KMS-11 (cell line): ENCODE data around the gene POFUT1.
"Not testable (repeated sequence)": the region's sequence is repeated elsewhere in the genome, so short reads cannot be mapped to it uniquely, and the experiment has no call there.

Experiments used
- H2AFZ ChIP-seq: fragments of 200-600 bp; sonication (generic); 2 replicates; pipeline ENCODE4 v1.6.1; 2016; ENCODE audit warnings: antibody characterized with exemption, mixed run types, low read depth
- H3K27ac ChIP-seq: fragments of 200-600 bp; sonication (generic); 2 replicates; pipeline ENCODE4 v1.6.1; 2016; ENCODE audit warnings: mild to moderate bottlenecking, mixed run types
- H3K27me3 ChIP-seq: fragments of 200-600 bp; sonication (generic); 2 replicates; pipeline ENCODE4 v1.6.1; 2017; ENCODE audit warnings: mild to moderate bottlenecking, low read depth, mixed run types, moderate library complexity; ENCODE audit not compliant: insufficient read depth
- H3K36me3 ChIP-seq: fragments of 200-600 bp; sonication (generic); 2 replicates; pipeline ENCODE4 v1.6.1; 2017; ENCODE audit warnings: mild to moderate bottlenecking, mixed run types; ENCODE audit not compliant: insufficient read depth
- H3K4me1 ChIP-seq: fragments of 200-600 bp; sonication (generic); 2 replicates; pipeline ENCODE4 v1.6.1; 2016; ENCODE audit warnings: mild to moderate bottlenecking, low read depth, mixed run types; ENCODE audit not compliant: poor library complexity, severe bottlenecking
- H3K4me2 ChIP-seq: fragments of 200-600 bp; sonication (generic); 2 replicates; pipeline ENCODE4 v1.7.0; 2016; ENCODE audit warnings: mild to moderate bottlenecking, mixed run types
- H3K4me3 ChIP-seq: fragments of 200-600 bp; sonication (generic); IDR thresholded peaks from 2 replicates; pipeline ENCODE4 v1.6.1; 2017; ENCODE audit warnings: low read depth, low read length, mixed read lengths; ENCODE audit not compliant: insufficient read depth
- H3K79me2 ChIP-seq: fragments of 200-600 bp; sonication (generic); 2 replicates; pipeline ENCODE4 v1.6.1; 2016; ENCODE audit warnings: low read depth, mixed run types; ENCODE audit not compliant: insufficient read depth
- H3K9ac ChIP-seq: fragments of 200-600 bp; sonication (generic); 2 replicates; pipeline ENCODE4 v1.6.1; 2016; ENCODE audit warnings: mild to moderate bottlenecking, mixed run types
- H4K20me1 ChIP-seq: fragments of 200-600 bp; sonication (generic); 2 replicates; pipeline ENCODE4 v1.6.1; 2016; ENCODE audit warnings: mild to moderate bottlenecking, mixed run types; ENCODE audit not compliant: insufficient read depth
- TF ChIP-seq, protein P1 (sequence below): fragments of 200-600 bp; sonication (generic); conservative IDR thresholded peaks from 2 replicates; pipeline ENCODE4 v1.6.1; 2017; ENCODE audit warnings: low read depth, mild to moderate bottlenecking, antibody characterized with exemption, low read length, moderate library complexity, mixed read lengths

Gene POFUT1

DNA sequence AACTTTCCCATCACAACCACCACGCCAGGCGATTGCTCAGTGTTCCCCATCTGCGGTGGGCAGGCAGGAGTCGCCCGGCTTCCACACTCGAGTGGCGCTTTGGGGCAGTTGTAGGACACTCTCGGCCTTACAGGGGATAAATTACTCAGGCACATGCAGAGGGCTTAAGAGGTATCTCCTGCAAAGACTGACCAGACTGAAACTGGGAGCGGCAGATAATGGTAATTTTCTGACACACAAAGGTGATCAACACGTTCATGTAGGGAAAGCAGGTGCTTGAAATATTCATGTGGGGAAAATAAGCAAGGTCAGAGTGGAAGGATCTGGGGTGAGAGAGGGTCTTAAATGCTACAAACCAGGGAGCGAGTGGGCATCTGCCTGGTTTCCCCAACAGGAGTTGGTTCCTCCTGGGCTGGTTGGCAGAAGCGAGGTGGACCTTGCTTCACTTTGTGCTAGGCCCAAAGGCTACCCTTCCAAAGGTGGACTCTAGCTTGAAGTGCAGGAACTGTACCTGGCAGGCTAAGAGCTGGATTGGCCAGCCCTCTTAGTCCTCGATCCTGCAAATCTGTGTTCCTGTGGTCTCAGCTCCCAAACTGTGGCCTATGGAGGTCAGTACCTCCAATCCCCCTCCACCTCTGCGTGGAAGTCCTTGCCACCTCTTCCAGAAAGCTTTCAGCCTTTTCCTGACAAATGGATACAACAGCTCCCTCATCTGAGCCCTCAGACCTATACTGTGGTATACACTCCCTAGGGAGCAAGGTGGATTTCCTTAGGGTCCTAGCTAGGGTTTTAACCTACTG, 16.9 kb upstream of the POFUT1 start:
- no peaks in the 10 kb centered on the region for H4K20me1 ChIP-seq
- H3K4me2 ChIP-seq: no peak overlapping the region
- no peak overlapping the region for H3K4me3 ChIP-seq
- no peak overlapping the region for H3K9ac ChIP-seq
- no peaks in the 10 kb centered on the region for H3K36me3 ChIP-seq
- H3K27me3 ChIP-seq: no peaks in the 10 kb centered on the region
- no peaks in the 10 kb centered on the region for H3K79me2 ChIP-seq
- no peaks in the 10 kb centered on the region for H3K4me1 ChIP-seq
- TF ChIP-seq, protein P1, sequence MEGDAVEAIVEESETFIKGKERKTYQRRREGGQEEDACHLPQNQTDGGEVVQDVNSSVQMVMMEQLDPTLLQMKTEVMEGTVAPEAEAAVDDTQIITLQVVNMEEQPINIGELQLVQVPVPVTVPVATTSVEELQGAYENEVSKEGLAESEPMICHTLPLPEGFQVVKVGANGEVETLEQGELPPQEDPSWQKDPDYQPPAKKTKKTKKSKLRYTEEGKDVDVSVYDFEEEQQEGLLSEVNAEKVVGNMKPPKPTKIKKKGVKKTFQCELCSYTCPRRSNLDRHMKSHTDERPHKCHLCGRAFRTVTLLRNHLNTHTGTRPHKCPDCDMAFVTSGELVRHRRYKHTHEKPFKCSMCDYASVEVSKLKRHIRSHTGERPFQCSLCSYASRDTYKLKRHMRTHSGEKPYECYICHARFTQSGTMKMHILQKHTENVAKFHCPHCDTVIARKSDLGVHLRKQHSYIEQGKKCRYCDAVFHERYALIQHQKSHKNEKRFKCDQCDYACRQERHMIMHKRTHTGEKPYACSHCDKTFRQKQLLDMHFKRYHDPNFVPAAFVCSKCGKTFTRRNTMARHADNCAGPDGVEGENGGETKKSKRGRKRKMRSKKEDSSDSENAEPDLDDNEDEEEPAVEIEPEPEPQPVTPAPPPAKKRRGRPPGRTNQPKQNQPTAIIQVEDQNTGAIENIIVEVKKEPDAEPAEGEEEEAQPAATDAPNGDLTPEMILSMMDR: no peak
- no peak overlapping the region for H2AFZ ChIP-seq
- no peak overlapping the region for H3K27ac ChIP-seq

DNA sequence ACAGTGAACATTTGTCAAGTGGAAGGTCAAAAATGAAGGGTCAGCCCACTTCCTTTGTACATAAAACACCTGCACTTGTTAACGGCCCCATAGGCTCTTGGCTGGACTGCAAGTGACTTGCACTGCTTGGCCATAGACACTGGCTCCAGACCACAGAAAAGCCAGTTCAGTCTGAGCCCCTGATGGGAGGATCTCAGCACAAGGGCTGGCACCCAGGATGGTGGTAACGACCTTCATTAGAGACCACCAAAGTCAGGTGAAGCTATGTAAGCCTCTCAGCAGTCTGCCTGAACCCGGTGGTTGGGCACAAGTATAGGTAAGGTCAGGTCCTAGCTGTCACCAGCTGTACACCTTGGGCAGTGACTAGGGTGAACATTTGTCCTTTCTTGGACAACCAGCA, 16.3 kb upstream of the POFUT1 start:
- TF ChIP-seq, protein P1: no peak
- no peaks in the 10 kb centered on the region for H3K4me1 ChIP-seq
- H3K27me3 ChIP-seq: no peaks in the 10 kb centered on the region
- no peak overlapping the region for H3K4me2 ChIP-seq
- no peak overlapping the region for H3K4me3 ChIP-seq
- no peak overlapping the region for H3K27ac ChIP-seq
- H3K36me3 ChIP-seq: no peaks in the 10 kb centered on the region
- no peak overlapping the region for H2AFZ ChIP-seq
- H3K79me2 ChIP-seq: no peaks in the 10 kb centered on the region
- no peaks in the 10 kb centered on the region for H4K20me1 ChIP-seq
- H3K9ac ChIP-seq: no peak overlapping the region

DNA sequence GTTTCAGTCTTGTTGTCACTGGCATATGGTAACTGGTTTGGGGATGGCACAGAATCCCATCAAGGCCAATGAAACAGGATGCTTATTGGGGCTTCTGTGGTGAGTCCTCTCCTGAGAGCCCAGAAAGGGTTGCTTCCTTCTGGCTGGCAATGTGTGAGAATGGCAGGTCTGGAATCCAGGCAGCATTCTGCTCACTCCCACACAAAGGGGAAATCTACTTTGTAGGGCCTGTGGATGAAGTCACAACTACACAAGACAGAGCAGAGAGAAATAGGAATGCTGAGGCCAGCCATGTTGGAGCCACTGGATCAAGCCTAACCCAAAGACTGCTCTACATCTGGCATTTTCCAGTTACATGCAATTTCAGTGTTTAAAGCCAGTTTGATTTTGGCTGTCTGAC, 15.8 kb upstream of the POFUT1 start:
- no peak overlapping the region for H3K4me3 ChIP-seq
- TF ChIP-seq, protein P1: no peak
- no peaks in the 10 kb centered on the region for H3K79me2 ChIP-seq
- no peaks in the 10 kb centered on the region for H4K20me1 ChIP-seq
- no peaks in the 10 kb centered on the region for H3K36me3 ChIP-seq
- no peak overlapping the region for H3K27ac ChIP-seq
- H2AFZ ChIP-seq: no peak overlapping the region
- no peaks in the 10 kb centered on the region for H3K4me1 ChIP-seq
- H3K27me3 ChIP-seq: no peaks in the 10 kb centered on the region
- H3K4me2 ChIP-seq: no peak overlapping the region
- H3K9ac ChIP-seq: no peak overlapping the region

DNA sequence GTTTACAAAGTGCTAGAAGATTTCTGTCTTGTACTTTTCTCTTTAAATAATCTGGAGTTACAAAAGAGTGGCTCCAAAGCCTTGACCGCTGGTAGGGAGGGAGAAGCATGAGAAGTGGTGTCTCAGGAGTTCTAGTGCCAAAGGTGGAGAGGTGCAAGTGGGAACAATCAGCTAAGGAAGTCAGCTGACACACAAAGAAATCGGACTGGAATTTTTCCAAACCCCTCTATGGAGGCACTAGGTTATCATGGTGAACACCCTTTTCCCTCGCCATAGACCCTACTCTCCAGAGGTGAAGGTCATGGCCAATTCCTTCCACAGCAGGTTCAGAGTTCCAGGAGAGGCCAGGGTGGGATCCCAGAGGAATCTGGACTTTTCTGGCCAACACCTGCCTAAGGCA, 15.0 kb upstream of the POFUT1 start:
- no peaks in the 10 kb centered on the region for H3K79me2 ChIP-seq
- H3K36me3 ChIP-seq: no peaks in the 10 kb centered on the region
- H2AFZ ChIP-seq: no peak overlapping the region
- TF ChIP-seq, protein P1: no peak
- no peaks in the 10 kb centered on the region for H4K20me1 ChIP-seq
- no peaks in the 10 kb centered on the region for H3K27me3 ChIP-seq
- no peak overlapping the region for H3K4me3 ChIP-seq
- H3K4me1 ChIP-seq: no peaks in the 10 kb centered on the region
- no peak overlapping the region for H3K4me2 ChIP-seq
- H3K27ac ChIP-seq: no peak overlapping the region
- H3K9ac ChIP-seq: no peak overlapping the region

DNA sequence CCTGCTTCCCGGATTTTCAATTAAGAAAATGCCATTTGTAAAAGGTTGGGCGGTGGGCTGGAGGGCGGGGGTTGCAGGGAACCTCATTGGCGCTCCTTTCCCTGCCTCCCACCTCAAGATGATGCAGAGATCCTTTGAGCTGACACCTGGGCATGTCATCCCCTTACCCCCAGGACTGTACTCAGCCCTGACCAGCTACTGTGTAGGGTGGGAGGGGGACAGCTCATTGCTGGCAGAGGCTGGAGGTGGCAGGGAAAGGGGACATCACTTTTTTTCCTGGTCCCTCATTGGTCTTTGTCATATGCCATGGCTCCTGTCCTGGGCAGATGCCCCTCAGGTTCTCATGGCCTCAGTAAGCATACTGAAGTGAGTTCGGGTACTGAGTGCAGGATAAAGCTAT, 14.3 kb upstream of the POFUT1 start:
- not testable (repeated sequence) for H3K9ac ChIP-seq, H4K20me1 ChIP-seq, H3K4me3 ChIP-seq, H2AFZ ChIP-seq, H3K36me3 ChIP-seq, H3K27ac ChIP-seq, H3K27me3 ChIP-seq, H3K4me2 ChIP-seq, H3K4me1 ChIP-seq, H3K79me2 ChIP-seq
